ENCODE results near the gene COL4A5.

Gene COL4A5

GRCh38 chrX:108516184-108516583, 76.5 kb downstream of the COL4A5 start:
- no peak overlapping the region for H3K4me3 ChIP-seq (ENCODE audit: low read depth, low read length)
- no peaks in the 10 kb centered on the region for H3K9me3 ChIP-seq
- H3K36me3 ChIP-seq, result no peaks in the 10 kb centered on the region
- no peaks in the 10 kb centered on the region for H3K27me3 ChIP-seq
- no peak for DNase-seq
- no peaks in the 10 kb centered on the region for H3K4me1 ChIP-seq
- no peak for TF ChIP-seq CTCF (IDR thresholded peaks at IDR 0.05; ENCODE audit: low read depth, low read length)

- Histone ChIP-seq H3K4me1 (no peaks in the 10 kb centered on the region), H3K9me3 (no peaks in the 10 kb centered on the region), H3K27me3 (no peaks in the 10 kb centered on the region), H3K36me3 (no peaks in the 10 kb centered on the region), H3K4me3 (ENCODE audit: low read depth, low read length) (no peak overlapping the region)
- DNase-seq, result no peak
- TF ChIP-seq CTCF (IDR thresholded peaks at IDR 0.05; ENCODE audit: low read depth, low read length), result no peak
Observed at GRCh38 chrX:108527724-108528123, 88.1 kb downstream of the COL4A5 start.

DNA sequence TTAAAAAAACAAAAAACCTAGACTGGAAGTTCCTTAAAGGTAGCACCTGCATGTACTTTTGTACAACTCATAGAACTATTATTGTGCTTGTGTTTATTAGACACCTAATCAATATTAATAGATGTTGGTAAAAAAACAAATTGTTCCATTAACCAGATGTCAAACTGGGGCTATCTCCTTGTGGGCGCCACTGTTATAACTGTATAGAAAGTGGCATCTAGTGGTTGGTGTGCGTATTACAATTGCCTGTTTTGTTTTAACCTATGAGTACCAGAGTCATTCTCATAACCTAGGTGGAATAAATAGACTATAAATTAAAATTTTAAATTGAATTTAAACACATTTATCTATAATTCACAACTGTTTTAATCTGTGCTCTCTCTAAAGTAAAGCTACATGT, 97.4 kb downstream of the COL4A5 start:
- peak; percentile 17 for DNase-seq
- Histone ChIP-seq H3K27me3 (no peaks in the 10 kb centered on the region), H3K4me3 (ENCODE audit: low read depth, low read length) (no peak overlapping the region), H3K36me3 (no peaks in the 10 kb centered on the region), H3K9me3 (no peaks in the 10 kb centered on the region), H3K4me1 (no peaks in the 10 kb centered on the region)
- peak; percentile 51 for TF ChIP-seq CTCF (IDR thresholded peaks at IDR 0.05; ENCODE audit: low read depth, low read length)

DNA sequence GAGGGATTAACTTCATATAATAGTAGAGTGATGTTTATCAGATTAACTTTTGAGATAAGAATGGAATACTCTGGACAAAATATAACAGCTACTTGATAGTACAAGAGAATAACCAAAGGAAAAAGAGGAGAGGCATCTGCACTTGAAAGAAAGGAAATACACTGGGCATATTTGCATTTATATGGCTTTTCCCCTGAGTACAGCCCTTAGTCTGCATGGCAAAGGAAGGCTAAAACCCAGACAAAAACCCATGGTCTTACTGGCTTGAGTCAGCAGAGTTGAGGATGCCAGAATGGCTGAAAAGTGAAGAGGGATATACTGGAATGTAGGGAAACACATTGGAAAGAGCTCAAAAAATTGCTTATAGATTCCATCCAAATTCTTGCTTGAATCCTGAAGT, 101.6 kb downstream of the COL4A5 start:
- Histone ChIP-seq H3K27me3 (no peaks in the 10 kb centered on the region), H3K4me1 (no peaks in the 10 kb centered on the region), H3K36me3 (no peaks in the 10 kb centered on the region), H3K4me3 (ENCODE audit: low read depth, low read length) (no peak overlapping the region), H3K9me3 (no peaks in the 10 kb centered on the region)
- TF ChIP-seq CTCF (IDR thresholded peaks at IDR 0.05; ENCODE audit: low read depth, low read length), result no peak
- no peak for DNase-seq

- no peak for DNase-seq
- Histone ChIP-seq H3K4me3 (ENCODE audit: low read depth, low read length) (no peak overlapping the region), H3K4me1 (no peaks in the 10 kb centered on the region), H3K9me3 (no peaks in the 10 kb centered on the region), H3K27me3 (no peaks in the 10 kb centered on the region), H3K36me3 (no peaks in the 10 kb centered on the region)
- no peak for TF ChIP-seq CTCF (IDR thresholded peaks at IDR 0.05; ENCODE audit: low read depth, low read length)
Observed at GRCh38 chrX:108557580-108557979, 117.9 kb downstream of the COL4A5 start.

GRCh38 chrX:108558217-108558616, 118.6 kb downstream of the COL4A5 start:
- TF ChIP-seq CTCF (IDR thresholded peaks at IDR 0.05; ENCODE audit: low read depth, low read length), result no peak
- H3K9me3 ChIP-seq, result no peaks in the 10 kb centered on the region
- no peaks in the 10 kb centered on the region for H3K36me3 ChIP-seq
- H3K27me3 ChIP-seq, result no peaks in the 10 kb centered on the region
- no peak for DNase-seq
- H3K4me1 ChIP-seq, result no peaks in the 10 kb centered on the region
- no peak overlapping the region for H3K4me3 ChIP-seq (ENCODE audit: low read depth, low read length)

Data from BE2C (cell line).